Mesenchymal stem cell (in vitro differentiated cells and primary cell): Measurements from ENCODE around the gene KCND3.
A peak's percentile ranks its signal among the peaks of the same experiment; 100 is the strongest.

Experiments used
- DNase-seq: peaks from one replicate; pipeline ENCODE4 v3.0.0-alpha.2; 2013
- H2AFZ ChIP-seq: one replicate; pipeline ENCODE4 v1.6.1; 2013; ENCODE audit warnings: low read depth, mild to moderate bottlenecking, control low read depth, inconsistent platforms, low read length, moderate library complexity
- H2AK5ac ChIP-seq: 2 replicates; pipeline ENCODE4 v1.6.1; 2013; ENCODE audit warnings: low read length, moderate library complexity, mild to moderate bottlenecking, inconsistent platforms; ENCODE audit not compliant: severe bottlenecking
- H2BK120ac ChIP-seq: one replicate; pipeline ENCODE4 v1.6.1; 2013; ENCODE audit warnings: low read depth, mild to moderate bottlenecking, inconsistent platforms, low read length, moderate library complexity
- H2BK12ac ChIP-seq, 2 experiments: one replicate each; pipeline ENCODE4 v1.6.1; 2013; ENCODE audit warnings: inconsistent platforms in 2 of 2, low read length in 2 of 2, mild to moderate bottlenecking in 2 of 2, moderate library complexity in 2 of 2, control low read depth in 1 of 2
- H2BK15ac ChIP-seq: one replicate; pipeline ENCODE4 v1.6.1; 2013; ENCODE audit warnings: mild to moderate bottlenecking, low read depth, inconsistent platforms; ENCODE audit not compliant: poor library complexity, severe bottlenecking
- H2BK5ac ChIP-seq: 2 replicates; pipeline ENCODE4 v1.6.1; 2013; ENCODE audit warnings: low read depth, mild to moderate bottlenecking, low read length, control low read depth, inconsistent platforms; ENCODE audit not compliant: poor library complexity, severe bottlenecking
- H3K14ac ChIP-seq, 2 experiments: one replicate each; pipeline ENCODE4 v1.6.1; 2013; ENCODE audit warnings: inconsistent platforms in 2 of 2, low read length in 2 of 2, control low read depth in 1 of 2, mild to moderate bottlenecking in 1 of 2, moderate library complexity in 1 of 2
- H3K18ac ChIP-seq, 2 experiments: one replicate each; pipeline ENCODE4 v1.6.1; 2013; ENCODE audit warnings: inconsistent platforms in 2 of 2, low read length in 2 of 2, control low read depth in 1 of 2, low read depth in 1 of 2, mild to moderate bottlenecking in 1 of 2
- H3K23ac ChIP-seq, 2 experiments: one replicate each; pipeline ENCODE4 v1.6.1; 2013; ENCODE audit warnings: inconsistent platforms in 2 of 2, low read length in 2 of 2, mild to moderate bottlenecking in 2 of 2, moderate library complexity in 2 of 2, control low read depth in 1 of 2
- H3K27ac ChIP-seq: 2 replicates; pipeline ENCODE4 v1.5.1; 2013; ENCODE audit warnings: mild to moderate bottlenecking, moderate library complexity, low read length, control low read depth, inconsistent platforms; ENCODE audit not compliant: poor library complexity, severe bottlenecking
- H3K27me3 ChIP-seq, 2 experiments: 2 replicates each; pipeline versions ENCODE4 v1.6.1 to v1.7.0; 2013; ENCODE audit warnings: low read length in 2 of 2, mild to moderate bottlenecking in 2 of 2, moderate library complexity in 2 of 2, control low read depth in 1 of 2, inconsistent platforms in 1 of 2; ENCODE audit not compliant: control insufficient read depth in 1 of 2, insufficient read depth in 1 of 2
- H3K36me3 ChIP-seq, 2 experiments: 2 replicates each; pipeline versions ENCODE4 v1.6.1 to v1.7.0; 2013; ENCODE audit warnings: low read length in 2 of 2, control low read depth in 1 of 2, inconsistent platforms in 1 of 2, low read depth in 1 of 2, mild to moderate bottlenecking in 1 of 2; ENCODE audit not compliant: insufficient read depth in 2 of 2, control insufficient read depth in 1 of 2
- H3K4ac ChIP-seq, 2 experiments: one replicate each; pipeline ENCODE4 v1.6.1; 2013; ENCODE audit warnings: inconsistent platforms in 2 of 2, low read length in 2 of 2, mild to moderate bottlenecking in 2 of 2, moderate library complexity in 2 of 2, control low read depth in 1 of 2, low read depth in 1 of 2
- H3K4me1 ChIP-seq: 2 replicates; pipeline ENCODE4 v1.6.1; 2013; ENCODE audit warnings: low read depth, low read length, control low read depth; ENCODE audit not compliant: control insufficient read depth, insufficient read depth
- H3K4me2 ChIP-seq: 2 replicates; pipeline ENCODE4 v1.6.1; 2013; ENCODE audit warnings: low read length, mild to moderate bottlenecking, inconsistent platforms; ENCODE audit not compliant: poor library complexity, severe bottlenecking
- H3K4me3 ChIP-seq, 2 experiments: 2 replicates each; pipeline versions ENCODE4 v1.5.1 to v1.7.0; 2013; ENCODE audit warnings: low read length in 2 of 2, mild to moderate bottlenecking in 2 of 2, control low read depth in 1 of 2, low read depth in 1 of 2; ENCODE audit not compliant: insufficient read depth in 1 of 2
- H3K79me1 ChIP-seq: replicated peaks from 2 replicates; pipeline ENCODE4 v1.6.1; 2013; ENCODE audit warnings: mild to moderate bottlenecking, control low read depth, low read length, inconsistent platforms; ENCODE audit not compliant: poor library complexity, severe bottlenecking
- H3K9ac ChIP-seq: 2 replicates; pipeline ENCODE4 v1.7.0; 2013; ENCODE audit warnings: mild to moderate bottlenecking, low read length, moderate library complexity
- H3K9me3 ChIP-seq: 2 replicates; pipeline ENCODE4 v1.7.0; 2013; ENCODE audit warnings: mild to moderate bottlenecking, low read length; ENCODE audit not compliant: control insufficient read depth
- H4K8ac ChIP-seq: one replicate; pipeline ENCODE4 v1.6.1; 2013; ENCODE audit warnings: inconsistent platforms, mild to moderate bottlenecking, low read length, moderate library complexity
- H4K91ac ChIP-seq: one replicate; pipeline ENCODE4 v1.6.1; 2013; ENCODE audit warnings: mild to moderate bottlenecking, low read length, inconsistent platforms
- WGBS: methylation state at CpG from one replicate; pipeline ENCODE4 v1.1.7; 2013; ENCODE audit warnings: mixed read lengths; 5-methylcytosine and 5-hydroxymethylcytosine counted together

Gene KCND3

GRCh38 chr1:111775966-111776365 is 213.5 kb downstream of the KCND3 start:
- Histone ChIP-seq H2BK15ac (no peak overlapping the region), H3K27me3 (peaks cover 0 to 4% of the 10 kb centered on the region in 2 experiments), H3K27ac (no peak overlapping the region), H4K91ac (no peak overlapping the region), H3K23ac (no peak overlapping the region), H2BK12ac (no peak overlapping the region), H2BK120ac (no peak overlapping the region), H3K79me1 (peaks cover under 1% of the 10 kb centered on the region), H3K4me2 (no peak overlapping the region), H3K4ac (no peak overlapping the region), H2BK5ac (no peak overlapping the region), H3K18ac (no peak overlapping the region), H2AK5ac (no peak overlapping the region), H3K4me3 (no peak overlapping the region), H3K36me3 (no peaks in the 10 kb centered on the region), H4K8ac (no peak overlapping the region), H3K9me3 (no peaks in the 10 kb centered on the region), H3K4me1 (no peaks in the 10 kb centered on the region), H3K9ac (no peak overlapping the region), H2AFZ (no peak overlapping the region), H3K14ac (no peak overlapping the region)
- no peak for DNase-seq
- 91% methylated on average over 6 of the region's 9 CpGs for WGBS

GRCh38 chr1:111770916-111771315 is 218.6 kb downstream of the KCND3 start:
- H3K14ac ChIP-seq, result no peak overlapping the region
- peaks cover 10% of the 10 kb centered on the region for H3K79me1 ChIP-seq
- no peak overlapping the region for H2BK5ac ChIP-seq
- H3K4me2 ChIP-seq, result no peak overlapping the region
- no peak overlapping the region for H2AK5ac ChIP-seq
- H3K27ac ChIP-seq, result no peak overlapping the region
- no peak overlapping the region for H2BK120ac ChIP-seq
- no peak overlapping the region for H3K4me3 ChIP-seq
- peaks cover 4 to 34% of the 10 kb centered on the region in 2 experiments for H3K36me3 ChIP-seq
- WGBS, result 86% methylated on average over 1 of the region's 4 CpGs
- no peak overlapping the region for H2BK15ac ChIP-seq
- H3K9me3 ChIP-seq, result no peaks in the 10 kb centered on the region
- H3K9ac ChIP-seq, result no peak overlapping the region
- no peak overlapping the region for H3K18ac ChIP-seq
- H2AFZ ChIP-seq, result no peak overlapping the region
- no peaks in the 10 kb centered on the region for H3K4me1 ChIP-seq
- no peak overlapping the region for H2BK12ac ChIP-seq
- no peak overlapping the region for H4K8ac ChIP-seq
- no peaks in the 10 kb centered on the region for H3K27me3 ChIP-seq
- H3K4ac ChIP-seq, result no peak overlapping the region
- DNase-seq, result peak; percentile 45
- H4K91ac ChIP-seq, result no peak overlapping the region
- no peak overlapping the region for H3K23ac ChIP-seq

- Histone ChIP-seq H3K23ac (no peak overlapping the region), H3K4me2 (no peak overlapping the region), H3K14ac (no peak overlapping the region), H2BK5ac (no peak overlapping the region), H3K4ac (no peak overlapping the region), H3K27me3 (no peaks in the 10 kb centered on the region), H3K4me1 (no peaks in the 10 kb centered on the region), H3K36me3 (peaks cover 4 to 47% of the 10 kb centered on the region in 2 experiments), H4K91ac (no peak overlapping the region), H2AK5ac (no peak overlapping the region), H2AFZ (no peak overlapping the region), H3K27ac (no peak overlapping the region), H2BK12ac (no peak overlapping the region), H3K4me3 (no peak overlapping the region), H3K18ac (no peak overlapping the region), H4K8ac (no peak overlapping the region), H2BK15ac (no peak overlapping the region), H3K79me1 (peaks cover 15% of the 10 kb centered on the region), H2BK120ac (no peak overlapping the region), H3K9ac (no peak overlapping the region), H3K9me3 (no peaks in the 10 kb centered on the region)
- WGBS, result 70% methylated on average over 4 of the region's 6 CpGs
- DNase-seq, result peak; percentile 84
These were observed 219.8 kb downstream of the KCND3 start for GRCh38 chr1:111769517-111770146.

GRCh38 chr1:111768625-111769024 is 220.8 kb downstream of the KCND3 start:
- Histone ChIP-seq H2BK15ac (no peak overlapping the region), H2AFZ (no peak overlapping the region), H3K4me2 (no peak overlapping the region), H3K79me1 (peaks cover 15% of the 10 kb centered on the region), H3K18ac (no peak overlapping the region), H2AK5ac (no peak overlapping the region), H2BK120ac (no peak overlapping the region), H3K14ac (no peak overlapping the region), H4K91ac (no peak overlapping the region), H2BK5ac (no peak overlapping the region), H3K9ac (no peak overlapping the region), H2BK12ac (no peak overlapping the region), H3K23ac (no peak overlapping the region), H3K9me3 (no peaks in the 10 kb centered on the region), H3K27ac (peak overlapping the region; percentile 38), H3K4me3 (no peak overlapping the region), H3K36me3 (peaks cover 4 to 55% of the 10 kb centered on the region in 2 experiments), H4K8ac (no peak overlapping the region), H3K4ac (no peak overlapping the region), H3K4me1 (no peaks in the 10 kb centered on the region), H3K27me3 (no peaks in the 10 kb centered on the region)
- no peak for DNase-seq
